Chondrocyte (in vitro differentiated cells): ENCODE results near the gene DLG4. TPM values are rescaled to one million over a fixed set of nuclear protein-coding genes. Genes with fewer than 3 reads are reported as not detected.
A peak's percentile ranks its signal among the peaks of the same experiment; 100 is the strongest.

Experiments used
- DNase-seq: peaks from one replicate; pipeline ENCODE4 v3.0.0; 2021; ENCODE audit warnings: mixed read lengths, low spot score
- H3K27ac Mint-ChIP-seq: one replicate; pipeline ENCODE4 v1.8.0; 2021; ENCODE audit warnings: mild to moderate bottlenecking, moderate library complexity, mixed read lengths; ENCODE audit not compliant: unreplicated experiment
- H3K27me3 Mint-ChIP-seq: 2 replicates; pipeline ENCODE4 v1.8.0; 2021; ENCODE audit warnings: low read depth, mixed read lengths
- H3K36me3 Mint-ChIP-seq: 2 replicates; pipeline ENCODE4 v1.8.0; 2021; ENCODE audit warnings: low read depth, mixed read lengths
- H3K4me1 Mint-ChIP-seq: 2 replicates; pipeline ENCODE4 v1.8.0; 2021; ENCODE audit warnings: low read depth, mild to moderate bottlenecking, mixed read lengths
- H3K4me3 Mint-ChIP-seq: one replicate; pipeline ENCODE4 v1.8.0; 2021; ENCODE audit warnings: mild to moderate bottlenecking, moderate library complexity, mixed read lengths; ENCODE audit not compliant: unreplicated experiment
- H3K9me3 Mint-ChIP-seq: 2 replicates; pipeline ENCODE4 v1.8.0; 2021; ENCODE audit warnings: low read depth, mixed read lengths
- CTCF ChIP-seq: fragments of 200-600 bp; sonication (generic); IDR thresholded peaks from 2 replicates; pipeline ENCODE4 v1.5.0; 2021; ENCODE audit warnings: antibody characterized with exemption, mild to moderate bottlenecking, moderate library complexity
- total RNA-seq: library from RNA; stranded (reverse); gene quantifications from 3 replicates; pipeline ENCODE4 v1.2.1, GENCODE V29; 2021

Gene DLG4
- total RNA-seq, 1 donor from 2014 or later: 28.3 TPM

DNA sequence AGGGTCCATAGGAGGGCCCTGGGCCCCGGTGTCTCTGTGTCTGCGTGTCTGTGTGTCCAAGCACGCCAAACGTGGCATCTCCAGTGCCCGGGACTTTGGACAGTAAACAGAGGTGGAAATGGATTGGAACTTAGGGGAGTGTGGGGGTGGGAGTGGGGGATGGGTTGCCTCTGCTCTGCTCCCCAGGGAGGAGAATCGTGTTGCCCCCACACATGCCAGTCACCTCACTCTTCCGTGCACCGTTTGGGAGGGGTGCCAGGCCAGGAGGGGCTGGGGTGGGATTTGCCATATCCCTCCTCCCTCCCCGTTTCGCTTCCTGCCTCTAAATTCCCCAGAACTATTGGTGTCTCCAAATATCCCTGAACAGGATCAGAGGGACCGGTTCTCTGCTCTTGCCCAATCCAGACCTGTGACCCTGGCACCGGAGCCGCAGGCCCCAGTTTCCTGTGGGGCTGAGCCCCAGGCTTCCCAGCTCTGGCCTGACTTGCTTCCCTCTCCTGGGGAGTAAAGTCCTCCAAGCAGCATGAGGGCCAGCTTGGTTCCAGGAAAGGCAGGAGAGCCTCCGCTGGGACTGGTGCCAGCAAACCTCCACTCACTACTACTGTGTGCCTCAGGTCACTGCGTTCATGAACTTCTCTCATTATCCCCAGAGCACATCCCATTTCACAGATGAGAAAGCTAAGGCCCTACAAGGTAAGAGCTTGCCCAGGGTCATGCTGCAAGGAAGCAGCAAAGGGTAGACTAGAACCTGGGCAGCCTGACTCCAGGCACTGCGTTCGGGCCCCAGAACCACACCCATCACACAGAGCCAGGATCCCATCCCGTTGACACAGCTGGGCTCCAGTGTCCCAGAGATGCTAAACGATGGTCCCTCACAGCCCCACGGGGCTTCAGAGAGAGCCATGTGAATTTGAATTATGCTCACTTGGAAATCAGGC, 40.0 kb downstream of the DLG4 start, which contains the start of gene ASGR1:
Gene ASGR1 (minus strand): TSS at position 54 of the 938 bp plus-strand sequence. CDS start 807 bp downstream, outside the sequence.
- Mint-ChIP-seq H3K27ac (no peak within 1 kb of the TSS), H3K9me3 (no peaks in the 10 kb centered on the region), H3K27me3 (no peaks in the 10 kb centered on the region), H3K4me1 (no peaks in the 10 kb centered on the region), H3K36me3 (no peaks in the 10 kb centered on the region), H3K4me3 (no peak within 1 kb of the TSS)
- DNase-seq: peak; percentile 73
- TF ChIP-seq CTCF: no peak

GRCh38 chr17:7178973-7179316, 40.7 kb downstream of the DLG4 start:
- no peak overlapping the region for H3K27ac Mint-ChIP-seq
- no peaks in the 10 kb centered on the region for H3K36me3 Mint-ChIP-seq
- TF ChIP-seq CTCF: no peak
- H3K9me3 Mint-ChIP-seq: no peaks in the 10 kb centered on the region
- no peaks in the 10 kb centered on the region for H3K4me1 Mint-ChIP-seq
- H3K4me3 Mint-ChIP-seq: no peak overlapping the region
- H3K27me3 Mint-ChIP-seq: no peaks in the 10 kb centered on the region
- DNase-seq: peak; percentile 35

GRCh38 chr17:7177954-7178477, 41.6 kb downstream of the DLG4 start:
- H3K27ac Mint-ChIP-seq: peak overlapping the region; percentile 19
- no peaks in the 10 kb centered on the region for H3K4me1 Mint-ChIP-seq
- no peaks in the 10 kb centered on the region for H3K9me3 Mint-ChIP-seq
- DNase-seq: peak; percentile 68
- H3K4me3 Mint-ChIP-seq: no peak overlapping the region
- H3K36me3 Mint-ChIP-seq: no peaks in the 10 kb centered on the region
- TF ChIP-seq CTCF: no peak
- H3K27me3 Mint-ChIP-seq: no peaks in the 10 kb centered on the region

GRCh38 chr17:7177191-7177953, 42.3 kb downstream of the DLG4 start:
- no peaks in the 10 kb centered on the region for H3K9me3 Mint-ChIP-seq
- no peaks in the 10 kb centered on the region for H3K4me1 Mint-ChIP-seq
- no peak overlapping the region for H3K27ac Mint-ChIP-seq
- no peak overlapping the region for H3K4me3 Mint-ChIP-seq
- no peaks in the 10 kb centered on the region for H3K27me3 Mint-ChIP-seq
- peak; percentile 91 for TF ChIP-seq CTCF
- peak; percentile 85 for DNase-seq
- no peaks in the 10 kb centered on the region for H3K36me3 Mint-ChIP-seq

DNA sequence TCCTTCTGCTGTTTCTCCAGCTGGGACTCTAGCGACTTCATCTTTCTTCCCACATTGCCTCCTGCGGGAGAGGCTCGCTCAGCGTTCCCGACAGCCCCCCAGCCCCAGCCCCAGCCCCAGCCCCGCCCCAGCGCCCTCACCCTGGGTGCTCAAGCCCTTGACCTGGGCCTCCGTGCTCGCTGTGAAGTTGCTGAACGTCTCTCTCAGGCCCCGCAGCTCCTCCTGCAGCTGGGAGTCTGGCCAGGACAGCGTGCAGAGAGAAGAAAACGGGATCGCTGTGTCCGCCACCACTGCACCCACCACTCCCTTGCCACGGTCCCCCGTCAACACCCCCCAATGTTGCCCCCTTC, 42.8 kb downstream of the DLG4 start:
- Mint-ChIP-seq H3K4me1 (no peaks in the 10 kb centered on the region), H3K9me3 (no peaks in the 10 kb centered on the region), H3K27me3 (no peaks in the 10 kb centered on the region), H3K4me3 (no peak overlapping the region), H3K27ac (no peak overlapping the region), H3K36me3 (no peaks in the 10 kb centered on the region)
- DNase-seq: no peak
- TF ChIP-seq CTCF: no peak
